HG03095 (cell line): ENCODE measurements around the gene SLCO6A1.

Source experiments
- ATAC-seq: cut with Tn5 transposase; IDR thresholded peaks from one replicate; pipeline ENCODE4 v1.9.1; 2021; ENCODE audit warnings: moderate library complexity; ENCODE audit not compliant: unreplicated experiment

Gene SLCO6A1

GRCh38 chr5:102453716-102454115 lies 45.1 kb downstream of the SLCO6A1 start:
- ATAC-seq = peak; percentile 96

GRCh38 chr5:102451082-102451481 lies 47.7 kb downstream of the SLCO6A1 start:
- no peak for ATAC-seq

- no peak for ATAC-seq
These were observed 48.3 kb downstream of the SLCO6A1 start for GRCh38 chr5:102450313-102450990.

- no peak for ATAC-seq
These were observed 65.3 kb downstream of the SLCO6A1 start for GRCh38 chr5:102433473-102433872.

GRCh38 chr5:102421647-102422046 lies 77.2 kb downstream of the SLCO6A1 start:
- no peak for ATAC-seq

- no peak for ATAC-seq
These were observed 80.3 kb downstream of the SLCO6A1 start for GRCh38 chr5:102418531-102418930.

- ATAC-seq = no peak
These were observed 84.4 kb downstream of the SLCO6A1 start for GRCh38 chr5:102414448-102414847.

- ATAC-seq = no peak
These were observed 110.6 kb downstream of the SLCO6A1 start for GRCh38 chr5:102388235-102388634.

- no peak for ATAC-seq
These were observed 113.4 kb downstream of the SLCO6A1 start for GRCh38 chr5:102385365-102385764.

GRCh38 chr5:102380174-102380573 lies 118.6 kb downstream of the SLCO6A1 start:
- no peak for ATAC-seq

- no peak for ATAC-seq
These were observed 122.9 kb downstream of the SLCO6A1 start for GRCh38 chr5:102375876-102376275.

GRCh38 chr5:102375272-102375671 lies 123.5 kb downstream of the SLCO6A1 start:
- no peak for ATAC-seq

GRCh38 chr5:102368392-102368791 lies 130.4 kb downstream of the SLCO6A1 start:
- ATAC-seq = no peak

- ATAC-seq = no peak
These were observed 157.0 kb downstream of the SLCO6A1 start for GRCh38 chr5:102341681-102342288.

GRCh38 chr5:102324714-102325113 lies 174.1 kb downstream of the SLCO6A1 start:
- no peak for ATAC-seq
